Suppressor macrophage (primary cell): ENCODE measurements around the gene BPIFB1.

Experiments
- DNase-seq, 4 experiments: peaks; one replicate each; pipeline ENCODE4 v3.0.0-alpha.2; 2020 to 2022
- total RNA-seq, 17 experiments: gene quantifications; one replicate each; lab custom pipeline; 2026; ENCODE audit warnings: mixed read lengths in 6 of 17, inconsistent platforms in 3 of 17; lab: John Stamatoyannopoulos, UW

Gene BPIFB1, protein sequence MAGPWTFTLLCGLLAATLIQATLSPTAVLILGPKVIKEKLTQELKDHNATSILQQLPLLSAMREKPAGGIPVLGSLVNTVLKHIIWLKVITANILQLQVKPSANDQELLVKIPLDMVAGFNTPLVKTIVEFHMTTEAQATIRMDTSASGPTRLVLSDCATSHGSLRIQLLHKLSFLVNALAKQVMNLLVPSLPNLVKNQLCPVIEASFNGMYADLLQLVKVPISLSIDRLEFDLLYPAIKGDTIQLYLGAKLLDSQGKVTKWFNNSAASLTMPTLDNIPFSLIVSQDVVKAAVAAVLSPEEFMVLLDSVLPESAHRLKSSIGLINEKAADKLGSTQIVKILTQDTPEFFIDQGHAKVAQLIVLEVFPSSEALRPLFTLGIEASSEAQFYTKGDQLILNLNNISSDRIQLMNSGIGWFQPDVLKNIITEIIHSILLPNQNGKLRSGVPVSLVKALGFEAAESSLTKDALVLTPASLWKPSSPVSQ
- total RNA-seq: 0 to 3.3 (median 0) reads per million in 17 experiments

DNA sequence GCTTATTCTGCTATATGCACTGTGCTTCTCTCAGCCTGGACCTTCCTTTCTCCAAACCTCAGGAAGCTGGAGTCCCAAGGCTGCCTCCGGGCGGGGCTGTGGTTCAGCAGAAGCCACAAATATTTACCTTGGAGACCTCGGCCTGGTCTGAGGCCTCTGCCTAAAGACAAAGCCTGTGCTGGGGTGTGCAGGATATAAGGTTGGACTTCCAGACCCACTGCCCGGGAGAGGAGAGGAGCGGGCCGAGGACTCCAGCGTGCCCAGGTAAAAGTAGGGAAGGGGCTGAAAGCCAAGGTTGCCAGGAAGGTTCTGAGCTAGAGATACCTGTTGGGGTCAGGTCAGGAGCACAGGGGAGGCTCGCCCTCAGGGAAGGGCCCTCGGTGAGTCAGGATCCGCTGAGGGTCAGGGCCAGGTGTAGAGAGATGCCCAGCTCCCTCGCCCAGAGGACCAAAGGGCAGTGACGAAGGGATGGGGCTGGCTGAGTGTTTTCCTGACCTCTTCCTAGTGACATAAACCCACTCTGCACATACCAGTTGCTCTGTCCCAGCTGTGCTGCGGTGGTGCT lies at the start of gene BPIFB1:
Gene BPIFB1, plus strand, starts transcription at position 224 of the 565 bp plus-strand sequence. CDS start 2,860 bp downstream, outside the sequence.
- DNase-seq: no peak

DNA sequence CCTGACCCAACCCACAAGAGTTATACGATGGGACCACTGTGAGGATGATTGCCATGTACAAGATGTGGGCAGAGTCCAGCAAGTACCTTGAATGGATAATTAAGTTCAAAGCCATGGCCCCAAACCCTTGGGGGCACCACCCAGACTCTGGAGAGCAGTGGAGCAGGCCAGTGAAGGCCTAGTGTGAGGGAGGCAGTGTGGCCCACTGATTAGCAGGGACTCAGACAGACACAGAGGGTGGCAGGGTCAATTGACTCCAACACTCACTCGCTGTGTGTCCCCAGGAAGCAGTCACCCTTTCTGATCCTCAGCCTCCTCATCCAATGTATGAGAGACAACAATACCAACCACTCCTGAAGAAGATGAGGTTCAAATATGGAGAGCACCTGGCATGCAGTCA lies 49.0 kb upstream of the BPIFB1 start:
- DNase-seq: no peak

DNA sequence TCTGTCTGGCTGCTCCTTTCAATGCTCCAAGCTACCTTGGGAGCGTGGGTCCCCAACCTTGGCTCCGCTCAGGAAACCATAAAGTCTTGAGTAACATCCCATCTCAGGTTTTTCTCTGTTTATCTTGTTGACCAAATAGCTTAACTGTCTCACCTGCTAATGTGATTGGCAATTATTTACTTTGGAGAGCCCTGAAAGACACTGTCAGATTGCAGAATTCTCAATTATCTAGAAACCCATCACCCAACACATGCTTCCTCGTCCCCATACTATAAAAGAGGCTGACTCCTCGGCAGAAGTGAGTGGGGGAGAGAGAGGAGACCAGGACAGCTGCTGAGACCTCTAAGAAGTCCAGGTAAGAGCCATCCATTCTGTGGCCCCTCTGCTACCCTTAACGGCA lies 47.3 kb upstream of the BPIFB1 start, which contains the start of gene BPIFA1:
Gene BPIFA1, plus strand, starts transcription at position 301 of the 400 bp plus-strand sequence. CDS start 1,716 bp downstream, outside the sequence.
- no peak for DNase-seq

DNA sequence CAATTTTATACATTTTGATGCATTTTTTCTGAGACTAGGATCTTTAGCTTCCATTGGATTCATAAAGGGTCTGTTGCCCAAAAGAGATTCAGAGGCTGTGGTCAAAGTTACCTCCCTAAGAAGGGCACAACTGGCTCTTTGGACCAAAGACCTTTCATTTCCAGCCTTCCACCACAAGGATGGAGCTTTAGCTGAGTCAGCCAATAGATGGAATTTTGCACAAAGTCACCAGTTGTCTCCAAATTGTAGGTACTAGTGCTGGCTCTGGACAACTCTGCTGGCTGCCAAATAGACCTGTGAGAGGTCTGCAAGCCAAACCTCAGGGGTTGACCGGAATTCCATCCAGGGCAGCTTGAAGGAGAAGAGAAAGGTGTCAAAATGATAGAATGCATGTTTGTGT lies 46.7 kb upstream of the BPIFB1 start:
- DNase-seq: no peak

DNA sequence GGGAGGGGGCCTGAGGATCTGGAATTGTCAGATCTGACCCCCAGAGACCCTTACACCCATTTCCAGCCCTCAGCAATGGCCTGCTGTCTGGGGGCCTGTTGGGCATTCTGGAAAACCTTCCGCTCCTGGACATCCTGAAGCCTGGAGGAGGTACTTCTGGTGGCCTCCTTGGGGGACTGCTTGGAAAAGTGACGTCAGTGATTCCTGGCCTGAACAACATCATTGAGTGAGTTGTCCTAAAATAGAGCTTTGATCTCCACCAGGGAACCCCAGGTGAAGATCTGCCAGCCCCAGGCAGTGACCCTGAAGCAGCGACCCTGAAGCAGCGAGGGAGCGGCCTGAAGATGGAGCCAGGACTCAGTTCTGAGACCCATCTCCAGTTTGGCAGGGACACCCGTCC lies 45.0 kb upstream of the BPIFB1 start:
- DNase-seq: no peak

DNA sequence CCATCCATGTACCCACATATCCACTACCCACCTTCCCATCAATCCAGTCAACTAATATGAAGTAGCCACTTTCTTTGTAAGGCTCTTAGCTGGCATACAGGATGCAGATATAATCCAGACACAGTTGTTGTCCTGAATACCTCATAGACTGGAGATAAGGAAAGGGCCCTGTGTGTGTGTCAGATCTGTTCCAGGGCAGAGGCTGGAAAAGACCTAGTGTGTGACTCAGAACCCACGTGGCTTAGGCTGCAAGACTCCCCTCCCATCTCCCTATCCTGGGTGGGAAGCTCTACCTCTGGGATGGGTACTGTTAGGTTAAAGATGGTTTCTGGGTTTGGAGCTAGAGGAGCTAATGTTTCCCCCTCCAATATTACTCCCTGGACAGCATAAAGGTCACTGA lies 43.6 kb upstream of the BPIFB1 start:
- DNase-seq: no peak

DNA sequence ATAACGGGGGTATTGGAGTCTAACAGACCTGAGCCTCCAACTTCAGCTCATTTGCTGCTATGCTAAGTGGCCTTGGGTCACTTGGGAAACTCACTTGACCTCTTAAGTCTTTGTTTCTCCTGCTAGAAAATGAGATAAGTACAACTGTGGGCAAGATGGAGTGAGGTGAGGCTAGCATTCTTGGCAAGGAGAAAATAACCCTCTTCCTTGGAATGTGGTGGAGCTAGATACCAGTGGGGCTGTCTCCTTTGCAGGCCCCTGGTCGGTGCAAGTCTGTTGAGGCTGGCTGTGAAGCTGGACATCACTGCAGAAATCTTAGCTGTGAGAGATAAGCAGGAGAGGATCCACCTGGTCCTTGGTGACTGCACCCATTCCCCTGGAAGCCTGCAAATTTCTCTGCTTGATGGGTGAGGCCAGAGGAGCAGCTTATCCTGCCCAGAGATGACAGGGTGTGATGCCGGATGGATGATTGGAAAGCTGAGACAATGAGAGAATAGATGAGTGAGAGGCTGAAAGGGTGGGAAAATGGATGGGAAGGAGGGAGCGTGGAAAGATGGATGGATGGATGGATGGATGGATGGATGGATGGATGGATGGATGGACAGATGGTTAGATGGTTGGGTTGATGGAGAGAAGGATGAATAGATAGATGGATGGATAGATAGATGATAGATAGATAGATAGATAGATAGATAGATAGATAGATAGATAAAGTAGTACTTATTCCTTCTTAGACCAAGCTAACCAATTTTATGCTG lies 42.9 kb upstream of the BPIFB1 start:
- no peak for DNase-seq

DNA sequence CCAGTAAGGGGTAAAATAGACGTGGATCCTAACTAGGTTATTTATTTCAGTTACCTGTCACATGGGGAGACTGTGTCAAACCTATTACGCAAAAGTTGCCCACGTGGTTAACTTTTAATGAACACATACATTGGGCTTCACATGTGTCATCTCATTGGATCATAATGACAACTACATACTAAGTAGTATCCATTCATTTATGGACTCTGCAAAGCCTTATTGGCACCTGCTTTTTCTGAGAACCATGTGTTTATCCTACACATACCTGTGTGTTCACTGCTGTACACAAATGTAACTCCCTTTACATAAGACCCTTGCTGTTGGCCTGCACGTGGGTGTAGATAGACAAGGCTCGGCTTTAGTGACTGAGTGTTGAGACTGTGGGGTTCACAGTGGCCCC lies 42.1 kb upstream of the BPIFB1 start:
- no peak for DNase-seq

DNA sequence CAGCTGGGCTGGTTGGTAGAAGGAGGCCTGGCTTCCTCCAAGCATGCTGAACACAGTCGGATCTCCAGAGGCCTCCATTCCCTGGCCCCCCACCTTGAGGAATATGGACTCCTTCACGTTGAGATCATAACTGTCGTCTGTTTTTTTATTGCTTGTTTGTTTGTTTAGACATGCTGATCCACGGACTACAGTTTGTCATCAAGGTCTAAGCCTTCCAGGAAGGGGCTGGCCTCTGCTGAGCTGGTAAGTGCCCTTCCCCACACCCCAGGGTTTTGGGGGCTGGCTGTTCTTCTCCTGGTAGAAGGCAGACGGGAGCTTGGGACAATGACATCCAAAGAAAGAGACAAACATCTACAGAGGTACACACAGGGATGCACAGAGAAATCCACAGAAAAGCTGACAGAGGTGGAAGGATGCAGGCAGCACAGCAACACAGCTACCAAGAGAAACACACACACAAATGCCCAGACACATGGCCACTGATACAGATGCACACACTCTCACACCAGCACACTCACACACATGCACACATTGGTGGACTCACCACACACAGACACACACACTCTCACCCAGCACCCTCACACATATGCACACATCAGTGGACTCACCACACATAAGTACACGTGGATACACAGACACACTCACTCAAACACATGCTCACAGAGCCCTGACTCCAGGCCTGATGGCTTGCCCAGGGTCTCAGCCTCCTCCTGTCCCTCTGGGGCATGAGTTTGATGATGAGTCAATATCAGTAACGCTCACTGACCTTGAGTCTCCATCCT lies 40.5 kb upstream of the BPIFB1 start:
- DNase-seq: no peak

DNA sequence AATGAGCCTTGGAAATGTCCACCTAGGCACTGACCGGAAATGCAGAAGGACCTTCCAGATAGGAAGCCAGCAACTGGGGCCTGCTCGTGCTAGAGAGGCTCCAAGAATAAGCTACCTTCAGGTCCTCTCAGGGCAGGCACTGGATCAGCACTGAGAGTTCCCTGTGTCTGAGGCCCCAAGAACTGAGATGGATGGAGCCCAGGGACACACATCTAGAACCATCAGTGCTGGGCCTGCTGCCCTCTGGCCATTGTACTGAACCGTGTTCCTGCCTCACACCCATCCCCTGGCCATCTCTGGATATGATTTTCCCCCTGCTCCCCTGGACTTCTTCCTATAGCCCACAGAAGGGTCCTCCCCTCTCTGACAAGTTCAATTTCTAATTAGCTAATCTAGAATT lies 36.9 kb upstream of the BPIFB1 start:
- no peak for DNase-seq

DNA sequence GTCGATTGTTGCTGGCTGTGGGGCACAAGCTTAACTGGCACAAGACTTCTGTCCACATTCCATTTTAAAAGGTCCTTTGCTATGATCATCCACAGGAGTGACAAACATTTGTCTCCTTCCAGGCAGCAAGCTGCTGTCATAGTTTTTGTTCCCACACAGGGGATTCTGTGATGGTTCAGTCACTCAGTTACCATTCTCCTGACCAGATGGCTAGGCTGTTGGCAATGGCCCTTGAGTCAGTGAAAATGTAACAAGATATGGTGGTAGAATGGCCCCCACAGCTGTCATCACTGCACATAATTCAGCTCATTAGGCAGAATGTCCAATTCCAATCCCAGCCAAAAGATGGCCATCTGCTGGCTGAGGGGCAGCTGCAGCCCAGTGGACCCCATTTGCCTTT lies 33.6 kb upstream of the BPIFB1 start:
- no peak for DNase-seq

DNA sequence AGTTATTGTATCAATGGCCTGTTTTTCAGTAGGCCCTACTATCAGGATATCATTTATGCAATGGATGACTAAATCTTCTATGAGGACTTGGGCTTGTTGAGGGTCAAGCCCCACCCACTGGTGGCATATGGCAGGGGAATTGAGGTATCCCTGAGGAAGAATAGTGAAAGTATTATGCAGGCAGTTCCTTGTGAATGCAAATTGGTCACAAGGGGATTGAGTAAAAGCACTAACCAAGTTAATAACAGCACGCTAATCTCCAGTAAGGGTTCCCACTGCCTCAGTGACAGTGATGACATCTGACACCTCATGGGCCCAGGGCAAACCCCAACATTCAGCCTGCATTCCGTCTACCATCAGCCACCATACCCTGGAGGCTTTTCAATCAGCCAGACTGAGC lies 32.3 kb upstream of the BPIFB1 start:
- DNase-seq: no peak

DNA sequence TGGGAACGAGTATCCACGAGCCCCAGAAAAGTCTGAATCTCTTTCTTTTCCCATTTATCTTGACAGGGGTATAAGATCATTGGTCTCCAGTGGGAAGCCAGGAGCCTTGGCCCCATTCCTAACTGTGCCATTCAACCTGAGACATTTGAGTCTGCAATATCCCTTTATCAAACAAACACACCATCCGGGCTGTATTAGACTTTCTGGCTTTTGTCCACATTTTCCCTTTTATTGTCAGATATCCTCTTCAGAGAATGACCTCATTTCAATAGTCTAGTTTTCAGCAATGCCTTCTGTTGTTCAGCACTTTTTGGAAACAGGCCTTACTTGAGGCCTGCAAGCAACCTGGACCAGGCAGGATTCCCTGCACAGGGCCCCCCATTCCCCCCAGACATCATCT lies 31.5 kb upstream of the BPIFB1 start:
- no peak for DNase-seq

DNA sequence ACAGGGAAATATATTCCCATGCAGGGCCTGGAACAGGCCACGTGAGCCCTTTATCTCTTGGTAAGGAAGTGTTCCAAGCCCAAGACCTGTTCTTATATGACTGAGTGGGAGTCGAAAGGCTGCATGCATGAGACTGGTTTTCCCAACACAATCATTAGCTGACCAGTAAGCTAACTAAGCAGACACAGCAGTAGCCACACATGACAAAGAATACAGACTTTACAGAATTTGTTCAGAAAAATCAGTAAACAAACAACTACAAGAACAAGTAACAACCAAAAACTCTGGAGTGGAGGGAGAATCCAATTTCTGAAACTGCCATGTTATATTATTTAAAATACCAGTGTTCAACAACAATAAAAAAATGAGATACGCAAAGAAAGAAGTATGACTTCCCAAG lies 30.6 kb upstream of the BPIFB1 start:
- no peak for DNase-seq

DNA sequence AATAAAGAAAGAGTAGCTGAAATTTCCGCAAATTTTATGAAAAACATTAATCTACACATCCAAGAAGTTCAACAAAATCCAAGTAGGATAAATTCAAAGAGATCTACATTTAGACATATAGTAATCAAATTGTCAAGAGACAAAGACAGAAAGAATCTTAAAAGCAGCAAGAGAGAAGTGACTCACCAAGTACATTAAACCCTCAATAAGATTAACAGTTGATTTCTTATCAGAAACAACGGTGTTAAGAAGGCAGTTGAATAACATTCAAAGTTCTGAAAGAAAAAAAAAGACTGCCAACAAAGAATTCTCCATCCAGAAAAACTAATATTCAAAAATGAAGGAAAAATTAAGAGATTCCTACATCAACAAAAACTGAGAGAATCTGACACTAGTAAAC lies 28.0 kb upstream of the BPIFB1 start:
- no peak for DNase-seq

DNA sequence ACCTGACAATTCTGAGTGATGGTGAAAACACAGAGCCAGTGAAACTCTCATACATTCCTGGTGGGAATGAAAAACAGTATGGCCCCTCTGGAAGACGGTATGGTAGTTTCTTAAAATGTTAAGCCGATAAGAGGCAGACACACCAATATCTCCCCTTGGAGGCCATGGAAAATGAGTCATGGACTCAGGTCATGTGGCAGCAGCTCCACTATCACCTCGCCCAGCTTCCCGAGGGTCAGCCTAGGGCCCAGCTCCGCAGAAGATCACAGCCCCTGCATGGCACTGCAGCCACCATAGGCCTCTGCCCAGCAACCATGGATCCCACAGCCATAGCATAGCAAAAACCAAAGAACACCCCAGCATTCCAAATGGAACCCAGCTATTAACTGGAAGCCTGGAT lies 25.8 kb upstream of the BPIFB1 start:
- no peak for DNase-seq

DNA sequence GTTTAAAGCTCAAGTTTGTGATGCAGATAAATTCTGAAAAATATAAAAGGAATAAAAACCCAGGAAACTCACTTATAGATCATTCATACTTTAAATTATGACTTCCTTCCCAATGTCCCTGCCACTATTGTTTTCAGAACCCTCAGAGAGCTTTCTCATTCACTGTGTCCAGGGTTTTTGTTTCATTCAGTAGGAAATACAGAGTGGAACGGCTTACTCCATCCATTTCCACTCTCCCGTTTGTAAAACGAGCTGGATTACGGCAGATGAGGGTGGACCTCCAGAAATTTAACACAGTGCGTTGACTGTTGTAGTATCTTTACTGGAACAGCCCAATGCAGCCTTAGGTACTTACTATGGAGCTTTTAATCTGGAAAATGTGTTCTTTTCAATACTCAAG lies 23.6 kb upstream of the BPIFB1 start:
- no peak for DNase-seq

DNA sequence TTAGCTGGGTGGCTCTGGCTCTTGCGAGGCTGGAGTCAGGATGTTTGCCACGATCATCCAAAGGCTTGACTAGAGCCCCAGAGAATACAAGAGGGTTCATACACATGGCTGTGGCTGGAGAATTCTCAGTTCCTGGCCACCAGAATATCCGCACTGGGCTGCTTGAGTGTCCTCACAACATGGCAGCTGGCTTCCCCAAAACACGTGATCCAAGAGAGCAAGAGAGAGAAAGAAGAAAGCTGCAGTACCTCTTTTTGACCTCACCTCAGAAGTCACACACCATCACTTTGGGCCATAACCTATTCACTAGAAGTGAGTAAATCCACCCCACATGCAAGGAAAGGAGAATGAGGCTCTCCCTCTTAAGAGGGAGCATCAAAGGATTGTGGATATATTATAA lies 21.5 kb upstream of the BPIFB1 start:
- DNase-seq: peak; percentile 1 to 12 (median 8)

DNA sequence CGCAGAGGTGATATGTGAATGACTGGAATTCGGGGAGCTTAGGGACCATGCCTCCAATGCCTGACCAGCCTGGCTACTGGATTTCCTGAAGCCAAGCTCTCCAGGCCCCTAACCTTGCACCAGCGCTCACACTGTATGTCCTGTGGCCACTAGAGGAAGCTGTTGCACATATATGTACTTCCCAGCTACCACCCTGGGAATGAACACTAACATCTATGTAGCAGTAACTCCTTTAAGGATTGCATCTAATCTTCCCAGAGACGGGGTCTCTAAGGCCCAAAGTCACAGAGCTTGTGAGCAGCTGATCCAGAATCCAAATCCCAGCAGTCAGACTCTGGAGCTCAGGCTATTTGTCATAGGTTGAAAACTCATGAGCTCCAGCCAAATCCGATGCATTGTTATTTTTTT lies 20.4 kb upstream of the BPIFB1 start:
- DNase-seq: peak; percentile 64 to 80 (median 74)

DNA sequence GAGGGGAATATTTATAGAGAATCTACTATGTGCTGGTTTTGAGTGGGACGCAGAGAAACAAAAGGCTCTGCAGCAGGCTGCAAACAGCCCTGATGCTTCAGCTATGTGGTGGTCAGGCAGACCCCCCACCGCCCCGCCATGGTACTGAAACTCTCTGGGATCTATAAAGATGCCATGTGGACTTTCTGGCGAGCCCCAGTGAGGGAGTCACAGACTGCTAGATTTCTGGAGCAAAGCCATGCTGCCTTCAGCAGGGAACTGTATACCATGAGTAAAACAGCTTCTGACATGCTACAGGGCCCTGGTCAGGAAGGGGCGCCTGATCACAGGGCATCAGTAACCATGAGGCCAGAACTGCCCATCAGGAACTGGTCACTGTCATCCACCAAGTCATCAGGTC lies 19.2 kb upstream of the BPIFB1 start:
- DNase-seq: no peak

DNA sequence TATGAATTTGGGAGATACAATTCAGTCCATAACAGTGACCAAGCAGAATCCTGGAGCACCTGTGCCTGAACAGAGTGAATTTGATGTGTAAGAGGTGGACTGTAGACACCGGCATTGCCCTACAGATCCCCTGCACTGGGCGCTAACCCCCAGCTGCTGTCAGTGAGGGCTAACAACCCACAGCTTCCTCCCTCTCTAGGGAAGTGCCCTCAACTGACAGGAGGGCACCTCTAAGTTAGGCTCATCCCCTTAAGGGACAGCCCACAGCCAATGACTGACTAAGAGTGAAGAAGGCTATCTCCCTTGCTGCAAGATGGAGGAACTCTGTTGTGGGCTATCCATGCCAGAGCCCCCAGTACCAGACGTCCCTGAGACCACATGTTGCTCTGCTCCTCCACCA lies 15.3 kb upstream of the BPIFB1 start:
- peak; percentile 26 to 66 (median 60) for DNase-seq

DNA sequence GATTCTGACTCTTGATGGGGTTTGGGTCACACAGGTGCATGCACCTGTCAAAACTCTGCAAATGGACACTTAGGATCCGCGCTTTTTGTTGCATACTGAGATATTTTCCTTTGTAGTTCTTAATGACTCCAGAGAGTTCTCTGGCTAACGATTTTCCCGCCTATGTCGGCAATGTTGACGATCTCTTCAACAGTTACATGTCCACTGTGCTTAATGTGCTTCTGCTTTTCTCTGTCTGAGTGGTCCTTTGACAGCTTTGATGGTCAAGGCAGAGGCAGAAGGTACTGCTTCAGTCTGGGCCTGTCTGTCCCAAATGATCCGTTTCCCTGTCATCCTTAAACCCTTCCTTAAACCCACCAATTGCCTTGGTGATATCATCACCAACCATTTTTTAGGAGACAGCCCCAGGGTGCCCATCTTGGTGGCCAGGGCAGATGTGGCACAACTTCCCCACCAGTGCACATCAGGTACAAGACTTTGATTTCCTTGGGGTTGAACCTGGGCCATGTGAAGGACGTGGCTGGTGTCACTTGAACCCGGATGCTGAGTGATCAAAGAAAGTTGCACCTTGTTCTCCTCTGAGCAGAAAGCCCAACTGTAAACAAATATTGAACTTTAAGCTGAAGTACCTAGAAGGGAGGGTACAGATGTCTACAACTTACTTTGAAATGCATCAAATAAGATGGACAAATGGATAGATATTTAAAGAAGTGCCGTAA lies 10.7 kb upstream of the BPIFB1 start:
- no peak for DNase-seq
